SIG-M5 treated with dmso at 0.1 percent for 504 hours (cell line): ENCODE measurements around the gene MED14.
"Not testable (repeated sequence)": the region's sequence is repeated elsewhere in the genome, so short reads cannot be mapped to it uniquely, and the experiment has no call there.

Source experiments
- DNase-seq: peaks from one replicate; lab custom pipeline; 2025; ENCODE audit not compliant: unreplicated experiment; lab: John Stamatoyannopoulos, UW

The MED14 gene

DNA sequence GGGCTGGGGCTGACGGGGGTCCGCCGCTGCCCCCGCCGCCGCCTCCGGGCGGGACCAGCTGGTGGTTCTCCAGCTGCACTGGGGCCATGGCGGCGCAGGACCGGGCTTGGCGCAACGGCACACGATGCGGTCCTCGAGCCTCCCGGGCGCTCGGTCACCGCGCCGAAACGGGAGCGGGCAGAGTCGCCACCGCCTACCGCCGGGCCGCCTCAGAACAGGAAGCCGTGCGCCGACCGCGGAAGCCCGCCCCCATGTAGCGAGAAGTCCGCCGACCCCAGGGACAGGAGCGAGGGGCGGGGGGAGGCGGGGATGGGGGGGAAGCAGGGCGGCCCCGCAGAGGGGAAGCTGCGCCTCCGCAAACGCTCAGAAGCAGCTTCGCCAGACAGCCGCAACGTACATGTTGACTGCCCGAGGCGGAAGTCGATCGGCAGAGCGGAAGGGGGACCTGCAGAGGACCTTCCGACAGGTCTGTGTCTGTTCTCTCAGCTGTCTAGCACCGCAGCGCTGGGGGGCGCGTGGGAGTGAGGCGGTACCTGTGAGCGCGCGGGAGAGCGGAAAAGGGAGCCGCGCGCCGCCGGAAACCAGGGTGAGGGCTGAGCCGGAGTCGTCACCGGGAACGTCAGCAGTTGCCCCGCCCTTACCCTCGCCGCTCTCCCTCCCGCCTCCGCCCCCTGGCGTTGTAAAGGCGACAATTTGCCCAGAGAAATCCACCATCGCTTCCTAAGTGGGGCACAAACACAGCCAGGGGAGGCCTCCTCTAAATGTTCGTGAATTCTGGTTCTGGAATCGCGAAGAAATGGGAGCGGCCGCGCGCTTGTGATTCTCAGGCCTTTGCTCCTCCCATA lies at the start of gene MED14:
MED14 (minus strand) TSS at position 218 of the 845 bp plus-strand sequence; CDS start at position 88, 130 bp downstream.
- peak; percentile 82 for DNase-seq

DNA sequence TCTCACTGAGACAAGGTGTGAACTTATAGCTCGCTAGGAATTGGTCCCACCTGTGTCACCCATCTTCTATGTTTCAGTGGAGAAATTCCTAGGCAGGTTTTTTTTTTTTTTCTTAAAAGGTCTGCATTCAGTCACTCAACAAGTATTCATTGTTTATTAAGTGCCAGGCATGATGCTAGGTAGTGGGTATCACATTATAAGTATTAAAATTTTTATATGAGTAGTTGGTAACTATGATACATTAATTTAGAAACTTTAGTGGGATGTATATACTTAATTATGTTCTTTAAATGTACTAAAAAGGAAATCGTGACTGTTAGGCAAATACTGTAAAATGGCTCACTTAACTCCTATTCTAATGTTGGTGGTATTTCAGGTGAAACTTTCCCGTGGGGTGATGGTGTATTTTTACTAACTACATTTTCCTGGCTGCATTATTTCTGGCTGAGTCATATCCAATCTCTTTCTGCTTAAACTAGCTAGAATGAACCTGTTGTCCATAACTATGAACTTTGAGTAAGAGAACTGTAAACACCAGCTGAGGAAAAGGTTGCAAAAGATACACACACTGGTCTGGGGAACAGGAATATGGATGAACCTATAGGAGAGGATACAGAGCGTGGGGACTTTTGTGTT lies 49.3 kb upstream of the MED14 start:
- no peak for DNase-seq

DNA sequence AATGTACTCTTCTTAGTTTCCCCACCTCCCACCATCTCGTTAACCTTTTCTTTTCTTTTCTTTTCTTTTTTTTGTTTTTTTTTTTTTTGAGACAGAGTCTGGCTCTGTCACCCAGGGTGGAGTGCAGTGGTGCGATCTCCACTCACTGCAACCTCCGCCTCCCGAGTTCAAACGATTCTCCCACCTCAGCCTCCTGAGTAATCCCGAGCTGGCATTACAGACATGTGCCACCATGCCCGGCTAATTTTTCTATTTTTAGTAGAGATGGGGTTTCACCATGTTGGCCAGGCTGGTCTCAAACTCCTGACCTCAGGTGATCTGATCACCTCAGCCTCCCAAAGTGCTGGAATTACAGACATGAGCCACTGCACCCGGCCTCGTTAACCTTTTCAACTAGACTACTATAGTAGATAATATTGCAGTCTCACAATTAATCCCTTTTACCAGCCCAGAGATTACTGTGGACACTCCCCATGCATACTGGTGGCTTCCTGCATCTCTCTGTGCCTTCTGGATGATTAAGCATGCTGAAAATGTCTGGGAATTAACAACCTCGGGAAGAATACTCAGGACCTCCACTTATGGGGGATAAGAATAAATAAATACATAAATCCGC lies 47.4 kb upstream of the MED14 start:
- not testable (repeated sequence) for DNase-seq

GRCh38 chrX:40780951-40781350 lies 45.6 kb upstream of the MED14 start:
- DNase-seq = no peak

DNA sequence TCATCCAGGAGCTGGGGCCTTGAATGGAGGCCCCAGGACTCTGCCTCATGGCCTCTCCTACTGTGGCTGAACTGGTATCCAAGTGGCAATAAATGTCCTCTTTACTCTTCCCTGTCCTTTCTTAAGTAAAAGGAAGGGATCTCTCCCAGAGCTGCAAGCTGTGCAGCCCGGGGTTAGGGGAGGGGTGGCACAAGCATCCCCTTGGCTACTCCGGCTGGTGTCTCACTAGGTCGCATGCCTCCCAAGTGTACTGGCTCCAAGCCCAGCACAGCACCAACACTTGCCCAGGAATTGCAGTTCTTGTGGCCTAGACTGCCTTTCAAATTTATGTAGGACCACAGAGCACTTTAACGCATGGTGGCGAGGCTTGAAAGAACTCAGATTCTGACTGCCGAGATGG lies 44.7 kb upstream of the MED14 start:
- no peak for DNase-seq

GRCh38 chrX:40778861-40779575 lies 43.7 kb upstream of the MED14 start:
- DNase-seq = no peak

- DNase-seq = no peak
Measured at GRCh38 chrX:40773809-40774208, 38.5 kb upstream of the MED14 start.

- no peak for DNase-seq
Measured at GRCh38 chrX:40773188-40773587, 37.8 kb upstream of the MED14 start.

GRCh38 chrX:40772290-40772689 lies 36.9 kb upstream of the MED14 start:
- DNase-seq = no peak

DNA sequence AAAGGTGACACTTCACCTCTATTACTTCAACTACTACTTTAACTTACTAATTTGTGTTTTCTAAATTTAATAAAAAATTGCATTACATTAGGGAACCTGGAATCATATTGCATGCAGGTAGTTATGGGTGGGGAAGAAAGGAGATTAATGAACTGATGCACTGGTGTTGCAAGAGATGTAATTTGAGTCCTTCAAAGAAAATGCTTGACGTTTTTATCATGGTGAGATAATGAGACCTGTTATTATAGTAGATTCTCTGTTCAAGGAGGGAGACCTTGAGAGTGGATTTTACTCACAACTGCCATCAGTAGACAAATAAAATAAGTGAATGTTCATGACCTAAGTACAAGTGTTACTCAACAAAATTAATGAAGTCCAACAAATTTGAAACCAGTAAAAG lies 26.4 kb upstream of the MED14 start:
- no peak for DNase-seq

- no peak for DNase-seq
Measured at GRCh38 chrX:40759374-40759773, 24.0 kb upstream of the MED14 start.

GRCh38 chrX:40757058-40757457 lies 21.7 kb upstream of the MED14 start:
- DNase-seq = no peak

DNA sequence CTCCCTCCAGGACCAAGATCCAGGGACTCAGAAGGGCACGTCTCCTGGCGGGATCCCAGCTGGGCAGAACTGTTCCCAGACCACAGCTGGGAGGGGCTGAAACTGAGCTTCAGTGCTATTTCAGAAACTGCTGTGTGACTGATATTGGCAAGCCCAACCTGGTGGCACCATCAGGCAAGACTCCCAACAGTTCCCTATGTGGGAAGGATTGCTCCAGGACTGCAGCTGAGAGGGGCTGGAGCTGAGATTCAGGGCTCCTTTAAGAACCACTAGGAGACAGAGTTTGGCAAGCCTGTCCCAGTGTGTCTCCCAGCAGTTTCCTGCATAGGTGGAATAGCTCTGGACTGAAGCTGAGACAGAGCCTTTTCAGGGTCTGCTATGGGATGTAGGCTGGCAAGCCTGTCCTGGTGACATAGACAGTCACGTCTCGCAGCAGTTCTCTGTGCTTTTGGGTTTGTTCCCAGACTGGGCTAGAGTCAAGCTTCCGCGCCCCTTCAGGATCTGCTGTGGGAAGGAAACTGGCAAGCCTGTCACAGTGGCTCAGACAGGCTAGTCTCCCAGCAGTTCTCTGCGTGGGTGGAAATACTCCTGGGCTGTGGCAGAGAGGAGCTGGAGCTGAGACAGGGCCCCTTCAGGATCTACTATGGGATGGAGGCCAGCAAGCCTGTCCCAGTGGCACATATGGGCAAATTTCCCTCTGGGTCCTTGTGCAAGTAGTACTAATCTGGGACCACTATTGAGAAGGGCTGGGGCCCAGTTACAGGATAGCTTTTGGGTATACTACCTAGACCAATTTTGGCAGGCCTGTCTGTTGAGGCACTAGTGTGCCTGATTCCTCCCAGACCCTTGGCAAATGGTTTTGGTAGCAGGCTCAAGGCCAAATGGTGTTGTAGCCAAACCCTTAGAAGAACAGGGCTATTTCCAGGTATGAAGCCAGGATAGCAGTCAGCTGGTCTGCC lies 20.2 kb upstream of the MED14 start:
- DNase-seq = no peak

DNA sequence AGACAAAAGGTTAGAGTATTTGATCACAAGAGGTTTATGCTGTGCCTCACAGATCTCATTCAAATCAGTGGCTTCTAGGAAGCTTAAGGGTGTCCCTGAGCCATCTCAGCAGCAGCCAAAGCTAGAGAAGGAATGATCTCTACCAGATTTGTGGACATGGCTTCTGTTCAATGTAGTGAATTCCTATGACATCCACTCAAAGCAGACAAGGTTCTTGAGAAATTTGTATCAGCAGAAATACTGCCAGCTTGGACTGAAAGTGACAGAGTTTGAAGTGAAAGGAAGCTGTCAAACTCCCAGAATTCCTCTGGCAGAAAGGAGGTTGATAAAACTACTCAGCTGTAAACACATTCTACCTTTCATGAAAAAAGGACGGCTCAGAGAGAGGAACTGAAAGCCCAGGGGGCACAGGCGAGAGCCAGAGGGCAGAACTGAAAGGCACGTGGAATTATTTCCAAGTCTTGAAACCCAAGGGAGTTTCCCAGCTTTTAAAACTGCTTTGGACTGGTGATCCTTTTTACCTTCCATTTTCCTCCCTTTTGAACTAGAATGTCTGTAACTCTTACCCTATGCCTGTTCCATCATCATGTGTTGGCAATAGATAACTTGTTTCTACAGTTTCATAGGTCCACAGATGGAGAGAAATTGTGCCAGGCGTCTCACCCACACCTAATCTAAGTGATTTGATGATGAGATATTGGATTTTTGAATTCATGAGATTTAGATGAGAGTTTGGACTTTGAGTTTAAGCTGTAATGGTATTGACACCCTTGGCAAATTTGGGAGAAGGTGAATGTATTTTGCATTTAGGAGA lies 14.5 kb upstream of the MED14 start:
- no peak for DNase-seq

- DNase-seq = no peak
Measured at GRCh38 chrX:40748977-40749376, 13.6 kb upstream of the MED14 start.

DNA sequence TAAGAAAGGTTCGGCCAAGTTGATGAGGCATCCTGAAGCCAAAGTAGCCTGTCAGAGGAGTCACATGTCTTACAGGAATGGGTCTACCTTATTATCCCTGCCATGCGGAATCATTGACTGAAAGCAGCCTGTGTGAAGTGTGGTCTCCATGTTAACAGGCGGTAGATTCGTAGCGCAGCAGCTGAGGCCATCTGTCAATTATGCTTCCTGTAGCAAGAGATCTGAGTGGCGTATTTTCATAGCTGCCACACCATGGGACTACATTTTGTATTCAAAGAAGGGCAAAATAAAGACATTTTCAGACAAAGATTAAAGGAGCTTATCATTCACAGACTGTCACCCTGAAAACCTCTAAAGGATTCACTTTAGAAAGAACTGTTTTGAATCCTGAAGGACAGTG lies 11.2 kb upstream of the MED14 start:
- DNase-seq = no peak

DNA sequence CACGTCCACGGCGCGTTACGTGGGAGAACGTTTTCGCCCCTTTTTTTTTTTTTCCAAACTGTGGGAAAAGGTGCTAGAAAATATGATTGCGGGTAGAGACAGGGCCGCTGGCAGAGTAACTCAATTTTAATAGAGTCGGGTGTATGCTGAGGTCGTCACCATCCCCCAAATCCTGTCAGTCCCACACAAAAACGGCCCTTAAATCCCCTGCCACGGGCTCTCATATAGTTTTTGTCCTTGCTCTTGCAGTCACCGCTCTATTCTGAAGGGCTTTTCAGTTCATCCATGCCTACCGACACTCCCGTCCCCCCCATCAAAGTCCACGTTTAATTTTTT lies 796 bp upstream of the MED14 start:
- no peak for DNase-seq

DNA sequence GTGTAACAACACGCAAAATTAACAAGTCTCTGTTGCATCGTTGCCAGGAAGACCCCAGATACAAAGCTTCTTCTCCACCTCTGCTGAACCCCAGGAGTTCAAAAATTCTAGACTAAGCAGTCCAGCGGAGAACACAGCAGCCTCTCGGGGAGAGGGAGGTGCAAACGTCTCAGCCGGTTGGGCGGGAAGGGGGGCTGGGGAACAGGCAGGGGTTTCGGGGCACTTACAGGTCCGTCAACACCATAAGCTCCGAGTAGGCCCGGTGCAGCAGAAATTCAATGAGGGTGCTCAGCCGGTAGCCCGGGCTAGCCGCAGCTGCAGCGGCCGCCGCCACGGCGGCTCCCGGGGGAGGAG lies 394 bp downstream of the MED14 start:
- no peak for DNase-seq

DNA sequence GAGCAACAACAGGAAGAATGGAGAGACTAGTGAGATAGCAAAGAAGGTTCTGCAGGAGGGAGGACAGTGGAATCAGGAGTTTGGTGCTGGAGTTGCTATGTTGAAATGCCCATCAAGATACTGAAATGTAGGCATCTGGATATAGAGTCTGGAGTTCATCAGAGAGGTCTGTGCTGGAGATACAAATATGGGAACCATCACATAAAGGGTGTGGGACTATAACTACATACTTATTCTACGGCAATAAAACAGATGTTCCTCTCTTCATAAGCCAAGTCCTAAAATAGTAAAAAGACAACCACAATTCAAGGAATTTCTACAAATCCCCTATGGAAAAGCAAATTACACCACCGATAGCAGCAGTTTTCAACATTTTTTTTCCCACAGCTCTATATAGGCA lies 1.6 kb downstream of the MED14 start:
- DNase-seq = no peak

DNA sequence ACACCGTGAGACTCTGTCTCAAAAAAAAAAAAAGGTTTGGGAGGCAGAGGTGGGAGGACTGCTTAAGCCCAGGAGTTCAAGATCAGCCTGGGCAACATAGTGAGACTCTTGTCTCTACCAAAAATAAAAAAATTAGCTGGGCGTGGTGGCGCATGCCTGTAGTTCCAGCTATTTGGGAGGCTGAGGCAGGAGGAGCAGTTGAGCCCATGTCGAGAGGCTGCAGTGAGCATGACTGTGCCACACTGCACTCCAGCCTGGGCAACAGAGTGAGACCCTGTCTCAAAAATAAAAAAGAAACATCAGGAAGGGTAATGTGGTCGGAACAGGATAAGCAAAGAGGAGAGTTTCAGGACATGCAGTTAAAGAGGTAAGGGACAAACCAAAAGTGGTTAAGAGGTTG lies 2.8 kb downstream of the MED14 start:
- not testable (repeated sequence) for DNase-seq
